Globus pallidus (tissue), 1 donor: ENCODE results near the gene SFXN2.
"Not testable (repeated sequence)": the region's sequence is repeated elsewhere in the genome, so short reads cannot be mapped to it uniquely, and the experiment has no call there.

Experiments used
- DNase-seq: peaks from one replicate; pipeline ENCODE4 v3.0.0-alpha.2; 2015; ENCODE audit warnings: low spot score

Gene SFXN2

GRCh38 chr10:102720775-102721301, 6.4 kb downstream of the SFXN2 start:
- no peak for DNase-seq

GRCh38 chr10:102721954-102722353, 7.5 kb downstream of the SFXN2 start:
- DNase-seq = no peak

DNA sequence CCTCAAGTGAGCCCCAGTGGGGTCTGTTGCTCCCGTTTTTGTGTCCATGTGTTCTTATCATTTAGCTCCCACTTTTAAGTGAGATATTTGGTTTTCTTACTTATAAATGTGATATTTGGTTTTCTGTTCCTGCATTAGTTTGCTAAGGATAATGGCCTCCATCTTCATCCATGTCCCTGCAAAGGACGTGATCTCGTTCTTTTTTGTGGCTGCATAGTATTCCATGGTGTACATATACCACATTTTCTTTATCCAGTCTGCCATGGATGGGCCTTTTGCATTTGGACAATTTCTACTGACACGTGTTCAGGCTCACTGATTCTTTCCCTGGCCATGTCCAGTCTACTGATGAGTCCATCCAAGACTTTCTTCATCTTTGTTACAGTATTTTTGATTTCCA, 9.6 kb downstream of the SFXN2 start:
- DNase-seq = no peak

DNA sequence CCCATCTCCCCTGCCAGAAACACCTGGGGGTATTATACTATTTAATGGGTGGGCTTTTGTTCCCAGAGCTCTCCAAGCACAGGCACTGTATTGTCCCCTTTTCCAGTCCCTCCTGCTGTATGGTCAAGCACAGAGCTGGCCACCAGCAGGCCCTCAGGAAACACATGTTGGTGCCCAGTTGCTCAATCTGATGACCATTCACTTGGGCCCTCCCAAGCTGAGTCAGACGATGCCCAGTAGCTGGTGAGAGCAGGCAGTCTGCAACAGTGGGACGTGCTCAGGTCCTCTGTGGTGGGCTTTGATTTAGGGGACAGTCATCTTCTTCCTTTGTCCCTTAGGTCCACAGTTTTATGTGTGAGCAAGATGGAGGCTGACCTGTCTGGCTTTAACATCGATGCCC, 11.8 kb downstream of the SFXN2 start:
- no peak for DNase-seq

DNA sequence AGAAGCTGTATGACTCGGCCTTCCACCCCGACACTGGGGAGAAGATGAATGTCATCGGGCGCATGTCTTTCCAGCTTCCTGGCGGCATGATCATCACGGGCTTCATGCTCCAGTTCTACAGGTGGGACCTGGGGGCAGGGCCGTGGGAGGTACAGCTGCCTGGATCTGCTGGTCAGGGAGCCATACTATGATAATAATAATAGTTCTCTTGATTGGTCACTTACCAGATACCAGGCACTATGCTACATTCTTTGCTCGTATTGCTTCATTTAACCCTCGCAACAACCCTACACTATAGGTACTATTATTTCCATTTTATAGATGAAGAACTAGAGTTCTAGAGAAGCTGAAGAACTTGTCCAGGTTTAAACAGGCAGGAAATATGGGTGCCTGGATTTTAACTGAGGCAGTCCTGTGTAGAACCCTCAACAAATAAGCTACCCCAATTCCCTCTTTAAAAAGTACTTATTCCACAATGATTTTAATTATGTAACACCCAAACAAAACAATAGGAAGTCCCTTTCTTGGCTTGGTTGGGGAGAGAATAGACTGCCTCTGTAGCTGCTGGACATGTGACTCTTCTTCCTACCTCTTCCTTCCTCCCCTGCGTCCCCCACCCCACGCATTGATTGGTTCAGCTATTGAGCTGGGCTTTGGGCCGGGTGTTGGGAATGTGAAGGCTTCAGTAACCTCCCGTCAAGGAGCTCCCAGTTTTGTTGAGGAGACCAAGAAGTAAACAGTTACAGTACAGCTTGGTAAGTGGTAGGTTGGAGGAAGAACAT, 12.8 kb downstream of the SFXN2 start:
- DNase-seq = peak; percentile 21

GRCh38 chr10:102729029-102730026, 14.9 kb downstream of the SFXN2 start:
- DNase-seq = peak; percentile 83

DNA sequence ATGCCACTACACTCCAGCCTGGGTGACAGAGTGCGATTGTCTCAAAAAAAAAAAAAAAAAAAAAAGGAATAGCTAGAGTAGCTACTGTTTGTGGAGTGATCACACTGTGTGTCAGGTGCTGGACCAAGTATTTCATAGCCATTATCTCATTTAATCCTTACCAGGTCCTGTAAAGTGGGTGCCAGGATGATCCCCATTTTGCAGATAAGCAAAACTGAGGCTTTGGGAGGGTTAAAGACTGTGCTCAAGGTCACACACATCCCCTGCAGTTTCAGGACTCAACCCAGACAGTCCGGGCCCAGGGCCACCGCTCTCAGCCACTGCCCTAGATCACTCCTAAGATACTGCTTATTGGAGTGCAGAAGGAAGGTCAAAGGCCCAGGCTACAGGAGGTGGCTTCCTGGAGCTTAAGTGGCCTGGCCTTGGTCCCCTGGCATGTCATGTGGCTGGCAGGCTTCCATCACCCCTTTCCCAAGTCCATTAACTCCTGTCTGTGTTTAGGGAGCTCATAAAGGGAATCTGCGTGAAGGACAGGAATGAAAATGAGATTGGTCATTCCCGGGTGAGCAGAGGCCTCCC, 16.9 kb downstream of the SFXN2 start:
- no peak for DNase-seq

- no peak for DNase-seq
These were observed 18.2 kb downstream of the SFXN2 start for GRCh38 chr10:102732661-102733060.

DNA sequence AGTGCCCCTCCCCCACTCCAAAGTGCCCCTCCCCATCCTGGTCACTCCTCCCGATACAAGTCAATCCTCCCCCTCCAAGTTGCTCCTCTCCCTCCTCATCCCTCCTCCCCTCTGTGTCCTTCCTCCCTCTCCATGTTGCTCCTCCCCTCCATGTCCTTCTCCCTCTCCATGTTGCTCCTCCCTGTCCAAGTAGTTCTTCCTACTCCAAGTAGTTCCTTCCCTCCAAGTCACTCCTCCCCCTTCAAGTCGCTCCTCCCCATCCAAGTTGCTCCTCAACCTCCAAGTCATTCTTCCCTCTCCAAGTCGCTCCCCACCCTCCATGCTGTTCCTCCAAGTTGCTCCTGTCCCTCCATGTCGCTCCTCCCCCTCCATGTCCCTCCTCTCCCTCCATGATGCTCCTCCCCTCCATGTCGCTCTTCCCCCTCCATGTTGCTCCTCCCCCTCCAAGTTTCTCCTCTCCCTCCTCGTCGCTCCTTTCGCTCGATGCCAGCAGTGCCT, 20.7 kb downstream of the SFXN2 start:
- no peak for DNase-seq

DNA sequence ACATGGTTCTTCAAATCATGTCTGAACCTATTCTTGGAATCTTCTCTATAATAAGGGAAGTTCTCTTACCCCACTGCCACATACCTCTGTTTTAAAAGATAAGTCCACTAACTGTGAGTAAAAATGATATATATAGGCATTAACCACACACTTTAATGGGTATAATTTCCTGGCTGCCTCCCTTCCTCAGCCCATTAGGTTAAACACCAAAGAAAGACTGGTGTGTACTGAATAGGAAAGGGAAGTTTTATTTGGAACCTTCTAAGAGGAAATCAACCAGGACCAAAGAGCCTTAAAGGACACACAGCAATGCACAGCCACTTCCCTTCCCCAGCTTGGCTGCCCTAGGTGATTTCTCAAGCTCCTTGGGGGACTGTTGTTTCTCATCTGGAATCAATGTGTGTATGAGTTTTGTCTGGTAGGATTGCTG, 24.3 kb downstream of the SFXN2 start:
- DNase-seq = no peak

- DNase-seq = no peak
These were observed 25.8 kb downstream of the SFXN2 start for GRCh38 chr10:102740229-102740628.

DNA sequence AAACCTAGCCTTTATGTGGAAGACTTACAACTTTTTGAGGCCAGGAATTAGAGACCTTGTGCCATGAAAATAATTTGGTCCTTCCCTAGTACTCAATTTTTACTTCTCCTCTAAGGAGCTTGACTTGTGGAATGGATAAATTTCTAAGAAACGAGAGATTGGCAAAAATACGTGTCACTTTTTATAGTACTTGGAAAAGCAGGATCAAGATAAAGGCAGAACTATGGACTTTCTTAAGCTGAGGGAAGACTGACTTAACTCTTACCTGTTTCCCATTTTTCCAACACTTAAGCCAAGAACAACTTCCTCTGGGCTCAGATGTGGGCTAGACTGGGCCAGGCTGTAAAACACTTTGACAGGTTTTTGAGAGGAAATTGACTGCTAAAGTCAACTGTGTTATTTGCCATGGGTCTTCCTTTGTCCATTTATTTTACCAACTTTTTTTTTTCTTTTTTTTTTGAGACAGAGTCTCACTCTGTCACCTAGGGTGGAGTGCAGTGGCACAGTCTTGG, 27.3 kb downstream of the SFXN2 start:
- no peak for DNase-seq

DNA sequence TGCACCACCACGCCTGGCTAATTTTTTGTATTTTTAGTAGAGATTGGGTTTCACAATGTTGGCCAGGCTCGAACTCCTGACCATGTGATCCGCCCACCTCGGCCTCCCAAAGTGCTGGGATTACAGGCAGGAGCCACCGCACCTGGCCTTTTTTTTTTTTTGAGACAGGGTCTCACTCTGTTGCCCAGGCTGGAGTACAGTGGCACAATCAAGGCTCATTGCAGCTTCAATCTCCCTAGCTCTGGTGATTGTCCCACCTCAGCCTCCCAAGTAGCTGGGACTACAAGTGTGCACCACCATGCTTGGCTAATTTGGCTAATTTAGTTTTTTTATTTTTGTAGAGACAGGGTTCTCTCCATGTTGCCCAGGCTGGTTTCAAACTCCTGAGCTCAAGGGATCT, 27.9 kb downstream of the SFXN2 start:
- DNase-seq = not testable (repeated sequence)

DNA sequence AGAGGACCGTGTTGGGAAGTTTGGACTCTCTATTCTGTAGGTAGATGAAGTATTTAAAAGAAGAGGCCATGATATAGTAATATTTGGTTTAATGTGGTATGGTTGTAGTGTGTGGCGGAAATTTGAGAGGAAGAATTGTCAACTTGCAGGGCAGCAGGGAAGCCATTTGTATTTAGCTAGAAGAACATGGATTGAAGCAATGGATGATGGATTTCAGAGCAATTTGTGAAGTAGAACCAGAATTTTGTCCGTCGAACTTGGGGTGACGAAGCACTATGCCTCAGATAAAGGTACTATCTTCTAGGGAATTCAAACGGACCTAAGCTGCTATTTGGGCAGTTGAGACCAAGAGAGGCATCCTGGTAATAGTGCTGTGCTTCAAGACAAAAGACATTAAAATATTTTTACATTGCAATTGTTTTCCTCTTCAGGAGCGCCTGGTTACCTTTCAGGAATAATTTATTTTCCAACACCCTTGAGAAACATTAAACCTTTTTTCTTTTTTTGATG, 28.7 kb downstream of the SFXN2 start:
- DNase-seq = no peak

DNA sequence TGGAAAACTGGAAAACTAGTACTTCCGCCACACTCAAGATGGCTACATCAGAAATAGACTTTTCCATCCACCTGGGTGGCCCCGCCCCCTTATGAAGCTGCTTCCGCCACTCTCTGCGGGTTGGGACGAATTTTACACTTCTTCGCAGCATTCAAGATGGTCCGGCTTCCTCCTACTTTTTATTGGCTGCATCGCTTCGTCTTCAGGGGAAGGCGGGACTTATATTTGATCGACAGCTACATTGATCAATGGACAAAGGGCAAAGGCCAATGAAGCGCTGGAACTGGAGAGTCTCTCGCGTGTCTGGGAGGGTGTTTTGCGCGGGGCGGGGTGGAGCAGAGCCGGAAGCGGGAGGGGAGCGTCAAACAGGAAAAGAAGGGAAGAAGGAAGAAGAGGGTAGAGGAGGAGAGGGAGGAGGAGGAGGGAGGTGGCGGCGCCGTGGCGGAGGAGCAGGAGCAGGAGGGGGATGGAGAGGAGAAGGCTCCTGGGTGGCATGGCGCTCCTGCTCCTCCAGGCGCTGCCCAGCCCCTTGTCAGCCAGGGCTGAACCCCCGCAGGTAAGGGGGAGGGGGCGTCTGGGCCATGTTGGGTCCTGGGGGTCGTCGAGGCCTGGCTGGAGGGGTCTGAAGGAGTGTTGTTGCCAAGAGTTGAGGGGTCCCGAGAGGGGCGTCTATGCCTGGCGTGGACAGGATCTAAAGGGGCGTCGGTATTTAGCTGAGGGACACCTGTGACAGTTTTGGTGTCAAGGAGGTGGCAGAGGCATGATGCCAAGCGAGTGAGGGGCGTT, 29.3 kb downstream of the SFXN2 start, which contains the start of gene WBP1L:
Gene WBP1L, plus strand, starts transcription at position 361 of the 786 bp plus-strand sequence. Its CDS starts 106 bp downstream, at position 467.
- peak; percentile 100 for DNase-seq

GRCh38 chr10:102744374-102745051, 30.1 kb downstream of the SFXN2 start:
- no peak for DNase-seq

DNA sequence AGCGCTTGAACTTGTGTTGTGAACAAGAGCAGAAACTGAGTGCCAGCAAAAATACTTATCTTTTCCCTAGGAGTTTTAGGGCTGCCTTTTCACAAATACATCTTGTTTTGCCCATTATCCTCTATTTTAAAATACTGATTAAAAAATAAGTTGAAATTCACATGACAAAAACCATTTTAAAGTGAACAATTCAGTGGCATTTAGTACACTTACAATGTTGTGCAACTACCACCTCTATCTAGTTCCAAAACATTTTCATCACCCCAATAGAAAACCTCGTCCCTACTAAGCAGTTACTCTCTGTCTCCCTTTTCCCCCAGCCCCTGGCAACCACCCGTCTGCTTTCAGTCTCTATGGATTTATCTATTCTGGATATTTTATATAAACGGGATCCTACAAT, 30.7 kb downstream of the SFXN2 start:
- DNase-seq = no peak

DNA sequence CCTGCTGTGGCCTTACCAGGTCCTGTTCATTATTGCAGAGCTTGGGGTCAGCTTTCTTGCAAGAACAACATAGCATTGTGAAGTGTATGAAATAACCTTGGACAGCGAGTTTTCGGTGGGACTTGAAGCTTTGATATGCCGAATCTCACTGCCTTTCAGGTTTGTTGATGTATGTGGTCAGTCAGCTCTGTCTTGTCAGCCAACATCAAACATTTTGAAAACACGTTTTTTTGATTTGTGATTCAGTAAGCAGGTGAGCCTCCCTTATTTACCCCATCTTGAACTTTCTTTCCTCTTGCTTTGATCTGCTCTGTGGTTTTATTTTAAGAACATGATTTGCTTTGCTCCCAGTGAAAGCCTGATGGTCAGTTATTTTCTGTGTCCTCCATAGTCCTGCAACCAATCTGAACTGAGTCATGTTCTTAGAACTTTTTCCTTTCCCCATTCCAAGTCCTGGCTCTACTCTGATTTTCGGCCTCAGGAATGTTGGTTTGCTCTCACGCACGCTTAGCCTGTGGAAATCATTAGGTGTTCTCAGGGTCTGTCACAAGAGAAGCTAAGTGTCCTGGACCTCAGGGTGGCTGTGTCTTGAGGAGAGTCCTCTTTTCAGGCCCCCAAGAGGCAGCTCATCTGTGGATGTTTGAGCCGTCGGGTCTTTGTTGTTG, 38.0 kb downstream of the SFXN2 start:
- DNase-seq = no peak

DNA sequence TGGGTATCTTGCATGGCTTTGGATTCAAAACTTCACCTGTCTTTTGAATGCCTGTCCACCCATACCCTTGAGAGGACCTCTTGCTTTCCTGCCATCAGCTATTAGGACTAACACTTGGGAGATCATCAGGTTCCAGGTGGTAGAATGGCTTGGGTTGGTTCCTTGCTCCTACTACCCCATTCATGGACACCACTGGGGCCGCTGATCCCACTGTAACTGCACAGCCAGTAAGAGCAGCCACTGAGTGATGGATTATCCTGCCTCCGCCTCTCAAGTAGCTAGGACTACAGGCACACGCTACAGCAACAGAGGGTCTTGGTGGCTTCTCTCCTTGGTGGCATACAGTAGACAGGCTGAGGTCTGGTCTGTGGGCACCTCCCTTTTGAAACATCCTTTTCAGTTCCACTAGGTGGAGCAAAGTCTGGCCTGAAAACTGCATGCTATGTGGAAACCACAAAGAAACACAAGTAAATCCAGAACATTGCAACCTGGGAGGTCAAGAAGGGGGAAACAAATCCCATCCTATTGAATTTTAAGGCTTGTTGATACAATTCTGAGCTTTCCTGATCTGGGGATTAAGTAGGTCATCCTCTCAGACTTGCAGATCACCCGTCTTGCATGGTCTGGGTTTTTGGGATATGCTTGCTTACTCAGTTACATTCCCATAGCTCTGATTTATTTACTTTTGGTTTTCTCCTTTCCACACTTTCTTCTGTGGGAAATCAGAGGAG, 38.7 kb downstream of the SFXN2 start:
- DNase-seq = peak; percentile 27
